NCI-H2196 treated with DMSO at 0.1 percent for 48 hours (cell line): ENCODE data around the gene ENTPD2.
"Not testable (repeated sequence)": the region's sequence is repeated elsewhere in the genome, so short reads cannot be mapped to it uniquely, and the experiment has no call there.

Experiments
- DNase-seq: peaks from one replicate; lab custom pipeline; 2025; ENCODE audit not compliant: unreplicated experiment; lab: John Stamatoyannopoulos, UW

The ENTPD2 gene

GRCh38 chr9:137004285-137004684 lies 49.6 kb downstream of the ENTPD2 start:
- DNase-seq: not testable (repeated sequence)

- DNase-seq: no peak
Observed at GRCh38 chr9:137002646-137003041, 51.2 kb downstream of the ENTPD2 start.

- no peak for DNase-seq
Observed at GRCh38 chr9:137001857-137002645, 51.8 kb downstream of the ENTPD2 start.

- DNase-seq: no peak
Observed at GRCh38 chr9:137000177-137000930, 53.5 kb downstream of the ENTPD2 start.
